Mesothelial cell of epicardium (in vitro differentiated cells): ENCODE data around the gene ATF1. TPM values are rescaled to one million over a fixed set of nuclear protein-coding genes. Genes with fewer than 3 reads are reported as not detected.
A peak's percentile ranks its signal among the peaks of the same experiment; 100 is the strongest.

ENCODE experiments used
- DNase-seq, 2 experiments: peaks; one replicate each; pipeline ENCODE4 v3.0.0; 2021; ENCODE audit warnings: low spot score in 2 of 2; ENCODE audit not compliant: unreplicated experiment in 2 of 2
- H3K27ac Mint-ChIP-seq: 2 replicates; pipeline ENCODE4 v1.8.0; 2021; ENCODE audit warnings: mixed read lengths
- H3K27me3 Mint-ChIP-seq: 2 replicates; pipeline ENCODE4 v1.8.0; 2021; ENCODE audit warnings: low read depth, mixed read lengths
- H3K36me3 Mint-ChIP-seq: 2 replicates; pipeline ENCODE4 v1.8.0; 2021; ENCODE audit warnings: mixed read lengths
- H3K4me1 Mint-ChIP-seq: 2 replicates; pipeline ENCODE4 v1.8.0; 2021; ENCODE audit warnings: mixed read lengths
- H3K4me3 Mint-ChIP-seq: 2 replicates; pipeline ENCODE4 v1.8.0; 2021; ENCODE audit warnings: mild to moderate bottlenecking, moderate library complexity, mixed read lengths
- H3K9me3 Mint-ChIP-seq: 2 replicates; pipeline ENCODE4 v1.8.0; 2021; ENCODE audit warnings: mixed read lengths
- total RNA-seq: library from RNA; stranded (reverse); gene quantifications from 3 replicates; pipeline ENCODE4 v1.2.1, GENCODE V29; 2021
- TF ChIP-seq, protein P1 (sequence below): fragments of 200-600 bp; sonication (generic); IDR thresholded peaks from one replicate; pipeline ENCODE4 v1.5.0; 2021; ENCODE audit warnings: antibody characterized with exemption; ENCODE audit not compliant: unreplicated experiment

Gene ATF1
- 25.6 to 30.5 TPM (median 27.9 TPM) in 3 replicates for total RNA-seq

DNA sequence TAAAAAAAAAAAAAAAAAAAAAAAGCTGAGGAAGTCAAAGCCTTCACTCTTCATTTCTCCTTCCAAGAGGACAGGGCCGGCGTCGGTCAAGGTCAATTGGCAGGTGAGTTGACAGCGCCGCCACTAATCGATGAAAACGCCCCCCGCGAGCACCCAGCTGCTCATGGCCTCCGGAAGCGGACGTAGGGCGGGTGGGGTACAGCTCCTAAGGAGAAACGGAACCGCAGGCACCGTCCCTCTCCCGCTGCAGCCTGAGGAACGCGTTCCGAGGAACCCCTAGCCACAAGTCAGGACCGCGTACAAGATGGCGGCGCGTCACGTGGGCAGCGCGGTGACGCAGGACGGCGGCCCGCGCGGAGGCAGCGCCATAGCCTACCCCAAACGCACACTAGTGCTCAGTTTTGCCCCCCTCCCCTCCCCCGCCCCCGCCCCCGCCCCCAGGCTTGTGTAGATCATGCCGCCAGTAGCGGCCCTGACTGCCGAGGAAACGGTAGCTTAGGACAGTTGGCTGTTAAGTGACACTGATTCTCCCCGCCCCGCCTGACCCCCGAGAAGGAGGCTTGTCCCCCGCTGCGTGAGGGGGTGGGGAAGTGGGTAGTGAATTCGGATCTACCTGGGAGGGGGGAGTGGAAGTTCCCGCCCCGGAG is at the start of gene ATF1:
ATF1 (plus strand) TSS at position 463 of the 647 bp plus-strand sequence. CDS start 16,045 bp downstream, outside the sequence.
- H3K9me3 Mint-ChIP-seq = no peaks in the 10 kb centered on the region
- no peaks in the 10 kb centered on the region for H3K27me3 Mint-ChIP-seq
- DNase-seq = peak; percentile 80 to 87
- peak within 1 kb of the TSS; percentile 99 for H3K27ac Mint-ChIP-seq
- H3K36me3 Mint-ChIP-seq = peaks cover 2% of the 10 kb centered on the region
- H3K4me1 Mint-ChIP-seq = peaks cover 33% of the 10 kb centered on the region
- TF ChIP-seq, protein P1, sequence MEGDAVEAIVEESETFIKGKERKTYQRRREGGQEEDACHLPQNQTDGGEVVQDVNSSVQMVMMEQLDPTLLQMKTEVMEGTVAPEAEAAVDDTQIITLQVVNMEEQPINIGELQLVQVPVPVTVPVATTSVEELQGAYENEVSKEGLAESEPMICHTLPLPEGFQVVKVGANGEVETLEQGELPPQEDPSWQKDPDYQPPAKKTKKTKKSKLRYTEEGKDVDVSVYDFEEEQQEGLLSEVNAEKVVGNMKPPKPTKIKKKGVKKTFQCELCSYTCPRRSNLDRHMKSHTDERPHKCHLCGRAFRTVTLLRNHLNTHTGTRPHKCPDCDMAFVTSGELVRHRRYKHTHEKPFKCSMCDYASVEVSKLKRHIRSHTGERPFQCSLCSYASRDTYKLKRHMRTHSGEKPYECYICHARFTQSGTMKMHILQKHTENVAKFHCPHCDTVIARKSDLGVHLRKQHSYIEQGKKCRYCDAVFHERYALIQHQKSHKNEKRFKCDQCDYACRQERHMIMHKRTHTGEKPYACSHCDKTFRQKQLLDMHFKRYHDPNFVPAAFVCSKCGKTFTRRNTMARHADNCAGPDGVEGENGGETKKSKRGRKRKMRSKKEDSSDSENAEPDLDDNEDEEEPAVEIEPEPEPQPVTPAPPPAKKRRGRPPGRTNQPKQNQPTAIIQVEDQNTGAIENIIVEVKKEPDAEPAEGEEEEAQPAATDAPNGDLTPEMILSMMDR = no peak
- H3K4me3 Mint-ChIP-seq = peak within 1 kb of the TSS; percentile 84

- Mint-ChIP-seq H3K4me3 (no peak overlapping the region), H3K9me3 (no peaks in the 10 kb centered on the region), H3K27me3 (no peaks in the 10 kb centered on the region), H3K4me1 (peaks cover 6% of the 10 kb centered on the region), H3K27ac (peak overlapping the region; percentile 23), H3K36me3 (peaks cover 32% of the 10 kb centered on the region)
- TF ChIP-seq, protein P1 = no peak
- DNase-seq = no peak
These were observed 48.7 kb upstream of the ATF1 start for GRCh38 chr12:50715174-50715573.

- H3K27me3 Mint-ChIP-seq = no peaks in the 10 kb centered on the region
- no peak overlapping the region for H3K27ac Mint-ChIP-seq
- H3K4me3 Mint-ChIP-seq = no peak overlapping the region
- TF ChIP-seq, protein P1 = no peak
- peaks cover 33% of the 10 kb centered on the region for H3K36me3 Mint-ChIP-seq
- no peak for DNase-seq
- H3K9me3 Mint-ChIP-seq = no peaks in the 10 kb centered on the region
- H3K4me1 Mint-ChIP-seq = no peaks in the 10 kb centered on the region
These were observed 45.1 kb upstream of the ATF1 start for GRCh38 chr12:50718760-50719159.

- Mint-ChIP-seq H3K36me3 (peaks cover 27% of the 10 kb centered on the region), H3K9me3 (no peaks in the 10 kb centered on the region), H3K27me3 (no peaks in the 10 kb centered on the region), H3K4me3 (no peak overlapping the region), H3K4me1 (no peaks in the 10 kb centered on the region), H3K27ac (no peak overlapping the region)
- TF ChIP-seq, protein P1 = no peak
- no peak for DNase-seq
These were observed 43.8 kb upstream of the ATF1 start for GRCh38 chr12:50720085-50720484.

GRCh38 chr12:50720501-50720900 is 43.4 kb upstream of the ATF1 start:
- no peak overlapping the region for H3K27ac Mint-ChIP-seq
- TF ChIP-seq, protein P1 = no peak
- no peaks in the 10 kb centered on the region for H3K4me1 Mint-ChIP-seq
- peaks cover 30% of the 10 kb centered on the region for H3K36me3 Mint-ChIP-seq
- H3K9me3 Mint-ChIP-seq = no peaks in the 10 kb centered on the region
- DNase-seq = no peak
- H3K27me3 Mint-ChIP-seq = no peaks in the 10 kb centered on the region
- H3K4me3 Mint-ChIP-seq = no peak overlapping the region

GRCh38 chr12:50723865-50724264 is 40.0 kb upstream of the ATF1 start:
- no peaks in the 10 kb centered on the region for H3K9me3 Mint-ChIP-seq
- DNase-seq = no peak
- H3K27me3 Mint-ChIP-seq = no peaks in the 10 kb centered on the region
- no peak overlapping the region for H3K4me3 Mint-ChIP-seq
- no peak overlapping the region for H3K27ac Mint-ChIP-seq
- H3K4me1 Mint-ChIP-seq = no peaks in the 10 kb centered on the region
- H3K36me3 Mint-ChIP-seq = peaks cover 34% of the 10 kb centered on the region
- TF ChIP-seq, protein P1 = no peak
